Liver (tissue), 9 donors: Measurements from ENCODE around the gene RAB22A. TPM values are rescaled to one million over a fixed set of nuclear protein-coding genes. Genes with fewer than 3 reads are reported as not detected.

Experiments used
- DNase-seq: peaks from one replicate; pipeline ENCODE4 v3.0.0-alpha.2; 2017; ENCODE audit warnings: low spot score
- H3K27ac ChIP-seq, 2 donors: one replicate each; pipeline ENCODE4 v1.7.0; 2013; ENCODE audit warnings: inconsistent platforms in 2 of 2, low read length in 2 of 2, control low read depth in 1 of 2, low read depth in 1 of 2, mild to moderate bottlenecking in 1 of 2
- H3K27me3 ChIP-seq, 4 donors: one replicate each; pipeline versions ENCODE4 v1.6.1 to v1.7.0; 2013; ENCODE audit warnings: low read length in 3 of 4, inconsistent platforms in 1 of 4, mild to moderate bottlenecking in 1 of 4, moderate library complexity in 1 of 4; ENCODE audit not compliant: control insufficient read depth in 4 of 4, insufficient read depth in 4 of 4
- H3K36me3 ChIP-seq, 4 donors: one replicate each; pipeline versions ENCODE4 v1.6.1 to v1.7.0; 2013; ENCODE audit warnings: low read length in 3 of 4, mild to moderate bottlenecking in 3 of 4, low read depth in 1 of 4, moderate library complexity in 1 of 4; ENCODE audit not compliant: control insufficient read depth in 4 of 4, insufficient read depth in 3 of 4
- H3K4me1 ChIP-seq, 4 donors: one replicate each; pipeline versions ENCODE4 v1.6.1 to v1.7.0; 2013; ENCODE audit warnings: low read length in 3 of 4, mild to moderate bottlenecking in 3 of 4, moderate library complexity in 1 of 4; ENCODE audit not compliant: control insufficient read depth in 4 of 4, insufficient read depth in 4 of 4
- H3K4me3 ChIP-seq, 3 donors: one replicate each; pipeline versions ENCODE4 v1.6.1 to v1.7.0; 2013; ENCODE audit warnings: low read length in 3 of 3, control low read depth in 1 of 3, low read depth in 1 of 3, mild to moderate bottlenecking in 1 of 3
- H3K9ac ChIP-seq, 2 donors: one replicate each; pipeline ENCODE4 v1.7.0; 2013; ENCODE audit warnings: low read length in 2 of 2, mild to moderate bottlenecking in 2 of 2, moderate library complexity in 2 of 2, control low read depth in 1 of 2, low read depth in 1 of 2
- H3K9me3 ChIP-seq, 4 donors: one replicate each; pipeline versions ENCODE4 v1.6.1 to v1.7.0; 2013; ENCODE audit warnings: low read length in 3 of 4; ENCODE audit not compliant: control insufficient read depth in 4 of 4
- FOXA1 ChIP-seq: IDR thresholded peaks from 2 replicates; pipeline ENCODE4 v1.6.1; 2016; ENCODE audit warnings: antibody characterized with exemption
- FOXA2 ChIP-seq: IDR thresholded peaks from 2 replicates; pipeline ENCODE4 v1.6.1; 2016; ENCODE audit warnings: antibody characterized with exemption
- HNF4A ChIP-seq, 2 donors: conservative IDR thresholded peaks; 2 replicates each; pipeline ENCODE4 v1.6.1; 2016; ENCODE audit warnings: antibody characterized with exemption in 2 of 2, mild to moderate bottlenecking in 2 of 2
- HNF4G ChIP-seq: IDR thresholded peaks from 2 replicates; pipeline ENCODE4 v1.6.1; 2016; ENCODE audit warnings: antibody characterized with exemption
- RAD21 ChIP-seq, 2 donors: IDR thresholded peaks; 2 replicates each; pipeline ENCODE4 v1.6.1; 2016; ENCODE audit warnings: antibody characterized with exemption in 2 of 2, mild to moderate bottlenecking in 2 of 2
- RXRA ChIP-seq, 2 donors: IDR thresholded peaks; 2 replicates each; pipeline ENCODE4 v1.6.1; 2017 to 2018; ENCODE audit warnings: antibody characterized with exemption in 2 of 2, mild to moderate bottlenecking in 1 of 2
- WGBS: extraction: QIAGEN DNeasy Blood & Tissue Kit; methylation state at CpG from one replicate; pipeline ENCODE4 v1.1.7; 2013; 5-methylcytosine and 5-hydroxymethylcytosine counted together
- polyA plus RNA-seq, 2 donors: library from polyadenylated mRNA; stranded (reverse) in 1 of 2; unstranded in 1 of 2; fragments of 200-250 nt in 1 of 2; fragments of >200 nt in 1 of 2; fragmentation: Nextera tagmentation in 1 of 2; extraction: Ambion mirVana in 1 of 2; gene quantifications; one replicate each; pipeline versions ENCODE4 v1.2.1 to v1.2.3, GENCODE V29; 2013 to 2015
- total RNA-seq, 2 donors: library from RNA; depleted of rRNA; stranded (reverse); fragments of >200 nt; gene quantifications; one replicate each; pipeline ENCODE4 v1.2.3, GENCODE V29; 2014
- TF ChIP-seq, protein P1 (sequence below): IDR thresholded peaks from 2 replicates; pipeline ENCODE4 v1.6.1; 2016; ENCODE audit warnings: antibody characterized with exemption
- TF ChIP-seq, protein P2 (sequence below): fragments of 150-350 bp; IDR thresholded peaks from 2 replicates; pipeline ENCODE4 v1.5.1; 2017; ENCODE audit warnings: improper control_type of control experiment, low read depth, low read length; ENCODE audit not compliant: missing input control
- TF ChIP-seq, protein P3 (sequence below): IDR thresholded peaks from 2 replicates; pipeline ENCODE4 v1.6.1; 2016; ENCODE audit warnings: antibody characterized with exemption
- TF ChIP-seq, protein P4 (sequence below): IDR thresholded peaks from 2 replicates; pipeline ENCODE4 v1.6.1; 2016; ENCODE audit warnings: antibody characterized with exemption, mild to moderate bottlenecking
- donor health status: healthy.
- donor health status: healthy.
- donor health status: healthy.
- donor health status: healthy.
- donor health status: healthy.

RAB22A gene
- total and polyA plus RNA-seq, 4 donors = 3.0 to 8.1 (median 5.8) TPM

DNA sequence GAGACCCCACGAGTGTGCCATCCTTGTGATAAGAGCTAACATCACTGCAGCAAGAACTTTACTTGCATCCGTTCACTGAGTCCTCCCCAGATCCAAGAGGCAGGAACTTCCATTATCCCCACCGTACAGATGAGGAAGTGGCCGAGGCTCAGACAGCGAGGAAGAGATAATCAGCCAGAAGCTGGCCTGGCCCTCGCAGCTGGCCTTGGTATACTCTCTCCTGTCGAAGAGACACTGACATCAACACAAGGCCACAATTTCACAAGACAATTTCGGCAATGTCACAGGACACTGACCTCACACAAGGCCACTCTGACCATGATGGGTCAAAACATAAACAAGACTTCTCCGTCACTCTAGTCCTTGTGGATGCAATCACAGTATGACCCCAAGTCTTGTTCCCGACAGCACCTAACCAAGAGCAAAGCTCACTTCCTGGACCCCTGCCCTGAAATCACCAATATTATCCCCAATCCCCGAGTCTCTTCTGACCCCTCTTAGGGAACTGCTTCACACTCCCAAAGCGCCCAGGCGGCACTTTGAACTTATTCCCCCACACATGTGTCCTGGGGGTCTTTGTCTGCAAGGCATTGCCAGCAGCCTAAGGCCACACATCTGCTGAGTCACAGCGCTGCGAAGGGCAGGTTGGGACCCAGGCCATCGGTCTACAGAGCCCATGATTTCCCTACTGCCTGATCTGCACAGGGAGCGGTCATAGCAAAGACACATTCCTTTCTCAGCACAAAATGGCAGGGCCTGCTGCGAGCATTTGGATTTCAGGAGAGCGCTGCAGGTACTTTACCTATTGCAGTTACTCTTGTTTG lies 64.7 kb downstream of the RAB22A start:
- Histone ChIP-seq H3K27me3 (no peaks in the 10 kb centered on the region), H3K4me1 (peaks cover 0 to 6% (median 1%) of the 10 kb centered on the region in 4 donors), H3K9me3 (no peaks in the 10 kb centered on the region), H3K27ac (no peak overlapping the region), H3K4me3 (no peak overlapping the region), H3K36me3 (no peaks in the 10 kb centered on the region), H3K9ac (no peak overlapping the region)
- WGBS = 59% methylated on average over 19 of the region's 19 CpGs
- DNase-seq = no peak
- TF ChIP-seq, protein P1, sequence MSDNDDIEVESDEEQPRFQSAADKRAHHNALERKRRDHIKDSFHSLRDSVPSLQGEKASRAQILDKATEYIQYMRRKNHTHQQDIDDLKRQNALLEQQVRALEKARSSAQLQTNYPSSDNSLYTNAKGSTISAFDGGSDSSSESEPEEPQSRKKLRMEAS = no peak
- TF ChIP-seq HNF4A (conservative IDR thresholded peaks at IDR 0.05) = peak; percentile 34 to 42
- peak; percentile 70 to 76 for TF ChIP-seq RXRA (IDR thresholded peaks at IDR 0.05)
- TF ChIP-seq RAD21 (IDR thresholded peaks at IDR 0.05) = peak; percentile 4 to 22
- TF ChIP-seq, protein P2, sequence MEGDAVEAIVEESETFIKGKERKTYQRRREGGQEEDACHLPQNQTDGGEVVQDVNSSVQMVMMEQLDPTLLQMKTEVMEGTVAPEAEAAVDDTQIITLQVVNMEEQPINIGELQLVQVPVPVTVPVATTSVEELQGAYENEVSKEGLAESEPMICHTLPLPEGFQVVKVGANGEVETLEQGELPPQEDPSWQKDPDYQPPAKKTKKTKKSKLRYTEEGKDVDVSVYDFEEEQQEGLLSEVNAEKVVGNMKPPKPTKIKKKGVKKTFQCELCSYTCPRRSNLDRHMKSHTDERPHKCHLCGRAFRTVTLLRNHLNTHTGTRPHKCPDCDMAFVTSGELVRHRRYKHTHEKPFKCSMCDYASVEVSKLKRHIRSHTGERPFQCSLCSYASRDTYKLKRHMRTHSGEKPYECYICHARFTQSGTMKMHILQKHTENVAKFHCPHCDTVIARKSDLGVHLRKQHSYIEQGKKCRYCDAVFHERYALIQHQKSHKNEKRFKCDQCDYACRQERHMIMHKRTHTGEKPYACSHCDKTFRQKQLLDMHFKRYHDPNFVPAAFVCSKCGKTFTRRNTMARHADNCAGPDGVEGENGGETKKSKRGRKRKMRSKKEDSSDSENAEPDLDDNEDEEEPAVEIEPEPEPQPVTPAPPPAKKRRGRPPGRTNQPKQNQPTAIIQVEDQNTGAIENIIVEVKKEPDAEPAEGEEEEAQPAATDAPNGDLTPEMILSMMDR = no peak
- no peak for TF ChIP-seq FOXA2

DNA sequence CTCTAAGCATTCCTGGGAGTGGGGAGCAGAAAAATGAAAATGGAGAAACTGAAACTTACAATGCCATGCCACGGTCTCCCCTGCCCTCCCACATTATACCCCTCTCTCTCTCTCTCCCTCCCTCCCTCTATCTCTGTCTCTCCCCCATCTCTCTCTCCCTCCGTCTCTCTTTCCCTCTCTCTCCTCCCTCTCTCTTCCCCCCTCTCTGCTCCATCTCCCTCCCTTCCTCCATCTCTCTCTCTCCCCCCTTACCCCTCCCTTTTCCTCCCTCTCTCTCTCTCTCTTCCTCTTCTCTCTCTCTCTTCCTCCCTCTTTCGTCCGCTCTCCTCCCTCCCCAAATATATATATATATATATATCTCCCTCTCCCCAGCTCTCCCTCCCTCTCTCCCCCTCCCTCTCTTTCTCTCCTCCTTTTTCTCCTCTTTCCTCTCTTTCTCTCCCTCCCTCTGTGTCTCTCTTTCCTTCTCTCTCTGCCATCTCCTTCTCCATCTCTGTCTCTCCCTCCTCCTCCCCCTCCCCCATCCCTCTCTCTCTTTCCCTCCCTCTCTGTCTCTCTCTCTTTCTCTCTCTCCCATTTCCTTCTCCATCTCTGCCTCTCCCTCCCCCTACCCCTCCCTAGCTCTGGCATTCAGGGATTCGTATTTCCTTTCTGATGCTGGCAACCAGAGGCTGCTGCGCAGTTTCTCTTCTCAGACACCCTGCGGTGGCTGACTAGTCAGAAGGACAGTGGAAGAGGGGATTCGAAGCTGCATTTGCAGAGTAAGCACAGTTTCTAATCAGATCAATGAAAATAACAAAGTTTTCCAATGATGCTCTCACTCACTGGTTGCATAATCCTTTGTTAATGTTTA lies 65.6 kb downstream of the RAB22A start:
- Histone ChIP-seq H3K36me3 (no peaks in the 10 kb centered on the region), H3K4me1 (peaks cover 0 to 6% (median 1%) of the 10 kb centered on the region in 4 donors), H3K9ac (no peak overlapping the region), H3K27ac (no peak overlapping the region), H3K9me3 (no peaks in the 10 kb centered on the region), H3K27me3 (no peaks in the 10 kb centered on the region), H3K4me3 (no peak overlapping the region)
- TF ChIP-seq HNF4G (no peak), FOXA1 (no peak)
- TF ChIP-seq, protein P3, sequence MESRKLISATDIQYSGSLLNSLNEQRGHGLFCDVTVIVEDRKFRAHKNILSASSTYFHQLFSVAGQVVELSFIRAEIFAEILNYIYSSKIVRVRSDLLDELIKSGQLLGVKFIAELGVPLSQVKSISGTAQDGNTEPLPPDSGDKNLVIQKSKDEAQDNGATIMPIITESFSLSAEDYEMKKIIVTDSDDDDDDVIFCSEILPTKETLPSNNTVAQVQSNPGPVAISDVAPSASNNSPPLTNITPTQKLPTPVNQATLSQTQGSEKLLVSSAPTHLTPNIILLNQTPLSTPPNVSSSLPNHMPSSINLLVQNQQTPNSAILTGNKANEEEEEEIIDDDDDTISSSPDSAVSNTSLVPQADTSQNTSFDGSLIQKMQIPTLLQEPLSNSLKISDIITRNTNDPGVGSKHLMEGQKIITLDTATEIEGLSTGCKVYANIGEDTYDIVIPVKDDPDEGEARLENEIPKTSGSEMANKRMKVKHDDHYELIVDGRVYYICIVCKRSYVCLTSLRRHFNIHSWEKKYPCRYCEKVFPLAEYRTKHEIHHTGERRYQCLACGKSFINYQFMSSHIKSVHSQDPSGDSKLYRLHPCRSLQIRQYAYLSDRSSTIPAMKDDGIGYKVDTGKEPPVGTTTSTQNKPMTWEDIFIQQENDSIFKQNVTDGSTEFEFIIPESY = no peak
- TF ChIP-seq, protein P4, sequence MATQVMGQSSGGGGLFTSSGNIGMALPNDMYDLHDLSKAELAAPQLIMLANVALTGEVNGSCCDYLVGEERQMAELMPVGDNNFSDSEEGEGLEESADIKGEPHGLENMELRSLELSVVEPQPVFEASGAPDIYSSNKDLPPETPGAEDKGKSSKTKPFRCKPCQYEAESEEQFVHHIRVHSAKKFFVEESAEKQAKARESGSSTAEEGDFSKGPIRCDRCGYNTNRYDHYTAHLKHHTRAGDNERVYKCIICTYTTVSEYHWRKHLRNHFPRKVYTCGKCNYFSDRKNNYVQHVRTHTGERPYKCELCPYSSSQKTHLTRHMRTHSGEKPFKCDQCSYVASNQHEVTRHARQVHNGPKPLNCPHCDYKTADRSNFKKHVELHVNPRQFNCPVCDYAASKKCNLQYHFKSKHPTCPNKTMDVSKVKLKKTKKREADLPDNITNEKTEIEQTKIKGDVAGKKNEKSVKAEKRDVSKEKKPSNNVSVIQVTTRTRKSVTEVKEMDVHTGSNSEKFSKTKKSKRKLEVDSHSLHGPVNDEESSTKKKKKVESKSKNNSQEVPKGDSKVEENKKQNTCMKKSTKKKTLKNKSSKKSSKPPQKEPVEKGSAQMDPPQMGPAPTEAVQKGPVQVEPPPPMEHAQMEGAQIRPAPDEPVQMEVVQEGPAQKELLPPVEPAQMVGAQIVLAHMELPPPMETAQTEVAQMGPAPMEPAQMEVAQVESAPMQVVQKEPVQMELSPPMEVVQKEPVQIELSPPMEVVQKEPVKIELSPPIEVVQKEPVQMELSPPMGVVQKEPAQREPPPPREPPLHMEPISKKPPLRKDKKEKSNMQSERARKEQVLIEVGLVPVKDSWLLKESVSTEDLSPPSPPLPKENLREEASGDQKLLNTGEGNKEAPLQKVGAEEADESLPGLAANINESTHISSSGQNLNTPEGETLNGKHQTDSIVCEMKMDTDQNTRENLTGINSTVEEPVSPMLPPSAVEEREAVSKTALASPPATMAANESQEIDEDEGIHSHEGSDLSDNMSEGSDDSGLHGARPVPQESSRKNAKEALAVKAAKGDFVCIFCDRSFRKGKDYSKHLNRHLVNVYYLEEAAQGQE = no peak
- 45% methylated on average over 8 of the region's 8 CpGs for WGBS
- no peak for DNase-seq
